Measurements from ENCODE around the gene PATJ.

Gene PATJ

GRCh38 chr1:61993331-61993961, 251.2 kb downstream of the PATJ start:
- no peak for DNase-seq

- no peak for DNase-seq
These were observed 253.4 kb downstream of the PATJ start for GRCh38 chr1:61995641-61996040.

GRCh38 chr1:61997123-61997522, 254.8 kb downstream of the PATJ start:
- no peak for DNase-seq

- DNase-seq = no peak
These were observed 261.5 kb downstream of the PATJ start for GRCh38 chr1:62003777-62004176.

GRCh38 chr1:62006690-62007089, 264.4 kb downstream of the PATJ start:
- no peak for DNase-seq

GRCh38 chr1:62011006-62011405, 268.7 kb downstream of the PATJ start:
- no peak for DNase-seq

- no peak for DNase-seq
These were observed 269.8 kb downstream of the PATJ start for GRCh38 chr1:62012095-62012494.

- no peak for DNase-seq
These were observed 270.6 kb downstream of the PATJ start for GRCh38 chr1:62012836-62013235.

- no peak for DNase-seq
These were observed 271.0 kb downstream of the PATJ start for GRCh38 chr1:62013264-62013663.

- no peak for DNase-seq
These were observed 280.2 kb downstream of the PATJ start for GRCh38 chr1:62022382-62022983.

- DNase-seq = no peak
These were observed 282.4 kb downstream of the PATJ start for GRCh38 chr1:62024690-62025089.

GRCh38 chr1:62025154-62025553, 282.9 kb downstream of the PATJ start:
- no peak for DNase-seq

GRCh38 chr1:62025892-62026291, 283.6 kb downstream of the PATJ start:
- no peak for DNase-seq

GRCh38 chr1:62029704-62030103, 287.4 kb downstream of the PATJ start:
- DNase-seq = no peak

- no peak for DNase-seq
These were observed 292.5 kb downstream of the PATJ start for GRCh38 chr1:62034790-62035189.

GRCh38 chr1:62037274-62037673, 295.0 kb downstream of the PATJ start:
- no peak for DNase-seq

- no peak for DNase-seq
These were observed 296.5 kb downstream of the PATJ start for GRCh38 chr1:62038594-62039284.

GRCh38 chr1:62040450-62040849, 298.2 kb downstream of the PATJ start:
- DNase-seq = no peak

GRCh38 chr1:62040973-62041372, 298.7 kb downstream of the PATJ start:
- DNase-seq = no peak

- DNase-seq = no peak
These were observed 300.9 kb downstream of the PATJ start for GRCh38 chr1:62043154-62043553.

GRCh38 chr1:62045574-62045973, 303.3 kb downstream of the PATJ start:
- DNase-seq = peak; percentile 70

GRCh38 chr1:62046927-62047326, 304.6 kb downstream of the PATJ start:
- DNase-seq = no peak

GRCh38 chr1:62050165-62050564, 307.9 kb downstream of the PATJ start:
- DNase-seq = no peak

- no peak for DNase-seq
These were observed 310.7 kb downstream of the PATJ start for GRCh38 chr1:62052946-62053345.

- no peak for DNase-seq
These were observed 311.9 kb downstream of the PATJ start for GRCh38 chr1:62054188-62054587.

All from RPMI8226 (cell line).